ENCODE data around the gene CPPED1. TPM values are rescaled to one million over a fixed set of nuclear protein-coding genes. Genes with fewer than 3 reads are reported as not detected.

Gene CPPED1
- total and polyA plus RNA-seq, 2 of the 4 experiments (the other 2 are of a cell fraction), result 5.1 to 6.5 TPM

GRCh38 chr16:12685806-12686205, 117.9 kb downstream of the CPPED1 start:
- intact Hi-C loops (cut with micrococcal nuclease) (no loop called here), dilution Hi-C loops (cut with HindIII; ENCODE audit: low sequenced_read_pairs, unreplicated experiment) (no loop called here), in situ Hi-C loops (cut with MboI; ENCODE audit: low sequenced_read_pairs) (no loop called here)
- no peaks in the 10 kb centered on the region for H3K79me1 ChIP-seq (ENCODE audit: low read depth in 1 of 2, low read length in 2 of 2)
- no peak overlapping the region for H3K27ac ChIP-seq (ENCODE audit: insufficient read depth, low read length)
- no peak overlapping the region for H3K18ac ChIP-seq (ENCODE audit: low read depth, low read length)
- H4K91ac ChIP-seq (ENCODE audit: insufficient read depth, low read depth, low read length), result no peak overlapping the region
- H4K8ac ChIP-seq (ENCODE audit: low read depth in 2 of 2, low read length in 2 of 2), result no peak overlapping the region
- ChIA-PET POLR2A (ENCODE audit: unreplicated experiment) (no interaction called here), CTCF (no interaction called here)
- H2AK9ac ChIP-seq (replicated peaks; ENCODE audit: low read depth, low read length, poor library complexity), result no peak overlapping the region
- H3K56ac ChIP-seq (ENCODE audit: extremely low read depth, insufficient read depth, low read length), result no peak overlapping the region
- H3K4me3 ChIP-seq (ENCODE audit: insufficient read depth, low read depth, low read length), result no peak overlapping the region
- H2BK5ac ChIP-seq (ENCODE audit: low read depth, low read length, poor library complexity, severe bottlenecking), result no peak overlapping the region
- H2AFZ ChIP-seq (replicated peaks; ENCODE audit: low read length, poor library complexity), result no peak overlapping the region
- H3K23ac ChIP-seq (ENCODE audit: low read depth, low read length), result no peak overlapping the region
- H3K9me1 ChIP-seq (ENCODE audit: insufficient read depth, low read length), result no peaks in the 10 kb centered on the region
- ATAC-seq (ENCODE audit: low read depth) (no peak), DNase-seq (no peak)
- no peak overlapping the region for H4K5ac ChIP-seq (ENCODE audit: low read depth, low read length)
- H4K20me1 ChIP-seq (ENCODE audit: insufficient read depth, low read length), result no peaks in the 10 kb centered on the region
- no peak overlapping the region for H3K9ac ChIP-seq (ENCODE audit: low read depth, low read length)
- no peaks in the 10 kb centered on the region for H3K27me3 ChIP-seq (ENCODE audit: control insufficient read depth, insufficient read depth, low read length)
- H3K4ac ChIP-seq (ENCODE audit: low read depth, low read length), result no peak overlapping the region
- no peak overlapping the region for H3K14ac ChIP-seq (replicated peaks; ENCODE audit: low read depth, low read length)
- no TSS peak for BruUV-seq (replicated peaks)
- no peaks in the 10 kb centered on the region for H3K9me3 ChIP-seq (ENCODE audit: control insufficient read depth, insufficient read depth, low read length)
- H3K4me1 ChIP-seq (ENCODE audit: control insufficient read depth, insufficient read depth, low read length), result no peaks in the 10 kb centered on the region
- TF ChIP-seq MAFK (IDR thresholded peaks at IDR 0.05; ENCODE audit: low read depth, low read length), result no peak
- TF ChIP-seq CHD1 (IDR thresholded peaks at IDR 0.05; ENCODE audit: low read depth, low read length), result no peak
- no peak for TF ChIP-seq USF2 (IDR thresholded peaks at IDR 0.05; ENCODE audit: low read depth, low read length)
- no peak for TF ChIP-seq ELK1 (IDR thresholded peaks at IDR 0.05; ENCODE audit: borderline replicate concordance, low read depth, low read length)
- no peak for TF ChIP-seq POLR2A (IDR thresholded peaks at IDR 0.05; ENCODE audit: low read depth, low read length)
- TF ChIP-seq SMC3 (IDR thresholded peaks at IDR 0.05; ENCODE audit: low read depth, low read length), result no peak
- TF ChIP-seq RFX5 (IDR thresholded peaks at IDR 0.05; ENCODE audit: low read depth, low read length), result no peak
- TF ChIP-seq RCOR1 (IDR thresholded peaks at IDR 0.05; ENCODE audit: insufficient replicate concordance, low read length), result no peak
- no peak for TF ChIP-seq BHLHE40 (IDR thresholded peaks at IDR 0.05; ENCODE audit: low read depth, low read length)
- no peak for TF ChIP-seq MAZ (IDR thresholded peaks at IDR 0.05; ENCODE audit: borderline replicate concordance, low read depth, low read length)
- TF ChIP-seq NFE2L2 (IDR thresholded peaks at IDR 0.05; ENCODE audit: low read depth, low read length), result no peak
- no peak for TF ChIP-seq MXI1 (IDR thresholded peaks at IDR 0.05; ENCODE audit: borderline replicate concordance, low read depth, low read length)
- no peak for TF ChIP-seq RAD21 (IDR thresholded peaks at IDR 0.05; ENCODE audit: low read length)
- no peak for TF ChIP-seq FOS (IDR thresholded peaks at IDR 0.05; ENCODE audit: low read depth, low read length)
- TF ChIP-seq CEBPB (IDR thresholded peaks at IDR 0.05; ENCODE audit: low read depth, low read length), result no peak
- no CpG with 5 or more reads among the region's 5 CpGs for WGBS, 2 experiments (ENCODE audit: extremely low coverage in 2 of 2, insufficient read length in 1 of 2)
- H3K36me3 ChIP-seq (ENCODE audit: control insufficient read depth, insufficient read depth, low read length), result no peaks in the 10 kb centered on the region
- no peak overlapping the region for H2BK20ac ChIP-seq (ENCODE audit: low read depth, low read length)
- no peak overlapping the region for H2BK120ac ChIP-seq (ENCODE audit: low read depth, low read length)
- no peak overlapping the region for H2AK5ac ChIP-seq (ENCODE audit: low read depth, low read length)
- H2BK15ac ChIP-seq (ENCODE audit: low read depth, low read length), result no peak overlapping the region
- no peak overlapping the region for H3K4me2 ChIP-seq (ENCODE audit: low read depth, low read length)

All from IMR-90 (cell line).